GM19239 (cell line): ENCODE data around the gene INSC.

Experiments used
- DNase-seq: peaks from one replicate; pipeline ENCODE4 v3.0.0; 2011; ENCODE audit warnings: low spot score; ENCODE audit not compliant: insufficient read length
- FAIRE-seq: peaks from 2 replicates; lab custom pipeline; 2011; peaks lifted over from hg19 to GRCh38; lab: Jason Lieb, UNC

Gene INSC

DNA sequence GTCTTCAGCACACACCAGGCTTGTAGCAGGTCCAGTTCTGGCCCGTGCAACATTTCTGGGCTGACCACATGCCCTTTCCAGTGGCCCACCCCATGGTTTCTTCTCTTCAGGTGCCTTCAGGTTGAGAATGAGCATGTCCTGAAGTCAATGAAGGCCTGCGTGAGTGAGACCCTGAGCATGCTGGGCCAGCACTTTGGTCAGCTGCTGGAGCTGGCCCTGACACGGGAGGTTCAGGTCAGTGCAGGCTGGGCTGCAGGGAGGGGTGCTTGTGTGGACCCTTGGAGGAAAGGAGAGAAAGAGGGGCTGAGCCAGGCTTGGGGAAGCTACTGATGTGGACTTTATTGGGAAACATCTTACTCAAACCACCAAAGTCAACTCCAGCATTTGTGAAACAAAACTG, 63.5 kb downstream of the INSC start:
- no peak for FAIRE-seq

DNA sequence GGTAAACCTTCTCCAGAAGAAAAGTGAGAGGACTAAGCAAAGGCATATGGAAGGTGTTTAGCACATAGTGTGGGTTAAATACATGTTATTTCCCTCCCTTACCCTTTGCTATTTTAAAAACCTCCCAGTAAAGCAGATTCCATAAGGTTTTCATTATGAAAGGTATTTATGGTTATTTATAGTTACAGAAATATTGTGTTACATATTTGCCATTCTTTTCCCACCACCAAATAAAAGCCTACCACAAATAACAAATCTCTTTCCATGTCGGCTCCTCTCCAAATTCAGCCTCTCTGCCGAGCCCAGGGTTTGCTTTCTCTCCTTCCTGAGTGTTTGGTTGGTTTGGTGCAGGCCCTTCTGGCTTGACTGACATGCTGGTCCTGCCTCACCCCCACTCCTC, 64.4 kb downstream of the INSC start:
- no peak for DNase-seq
- no peak for FAIRE-seq

More for the DNA sequence above, 63.5 kb downstream of the INSC start:
- no peak for DNase-seq

DNA sequence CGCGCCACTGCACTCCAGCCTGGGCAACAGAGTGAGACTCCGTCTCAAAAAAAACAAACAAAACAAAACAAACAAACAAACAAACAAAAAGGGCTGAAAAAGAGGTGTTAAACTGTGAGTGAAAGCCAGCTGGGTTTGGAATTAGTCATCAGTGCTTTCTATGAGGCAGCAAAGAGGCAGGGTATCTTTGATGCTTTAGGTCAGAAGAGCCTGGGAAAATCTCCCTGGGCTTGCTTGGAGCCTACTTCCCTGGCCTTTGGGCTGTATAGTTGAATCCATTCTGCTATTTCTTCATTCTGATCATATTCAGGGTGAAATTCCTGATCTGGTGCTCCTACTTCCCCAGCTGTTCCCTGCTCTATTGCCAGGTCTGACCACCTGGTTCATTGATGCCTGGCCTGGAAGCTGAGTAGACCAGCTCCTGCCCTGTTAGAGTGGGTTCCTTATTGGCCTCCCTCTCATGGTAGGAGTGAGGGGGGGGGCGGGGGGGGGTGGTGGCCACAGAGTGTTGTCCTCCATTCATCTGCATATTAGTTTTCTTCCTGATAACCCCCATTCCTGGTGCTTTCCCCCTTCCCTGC, 65.6 kb downstream of the INSC start:
- FAIRE-seq (no peak), DNase-seq (no peak)

DNA sequence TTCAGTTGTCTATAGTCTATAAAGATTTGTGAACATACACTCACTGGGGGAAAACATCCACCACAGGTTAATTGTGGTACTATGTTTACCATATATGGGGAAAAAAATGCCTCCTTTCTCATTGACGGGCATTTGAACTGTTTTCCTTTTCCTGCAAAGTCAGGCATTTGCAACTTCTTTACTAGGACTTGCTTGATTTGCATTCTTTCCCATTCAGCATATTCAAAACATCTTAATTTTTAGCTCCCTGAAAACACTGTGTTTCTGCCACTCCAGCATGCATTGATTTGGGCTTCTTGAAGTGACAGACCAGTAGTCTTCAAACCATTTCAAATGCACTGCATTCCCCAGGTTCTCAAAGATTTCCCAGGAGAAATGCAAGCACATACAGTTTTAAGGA, 67.6 kb downstream of the INSC start:
- FAIRE-seq = no peak
- DNase-seq = no peak

DNA sequence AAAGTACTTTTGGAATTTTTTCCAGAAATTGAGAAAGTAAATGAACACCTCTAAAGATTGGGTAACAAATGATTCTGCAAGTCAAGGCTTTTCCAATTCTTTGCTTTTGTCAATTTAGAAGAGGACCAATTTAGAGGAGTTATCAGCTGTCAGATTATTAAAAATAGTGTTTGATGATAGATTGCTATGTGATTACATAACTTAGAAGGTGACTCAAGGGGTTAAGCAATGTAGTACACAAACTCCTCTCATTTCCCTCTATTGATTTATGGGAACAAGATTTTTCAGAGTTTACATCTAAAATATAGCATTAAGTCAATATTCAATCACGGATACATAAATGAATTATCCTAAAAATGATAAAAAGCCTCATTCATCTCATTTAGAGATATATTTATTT, 70.3 kb downstream of the INSC start:
- DNase-seq (no peak), FAIRE-seq (no peak)

DNA sequence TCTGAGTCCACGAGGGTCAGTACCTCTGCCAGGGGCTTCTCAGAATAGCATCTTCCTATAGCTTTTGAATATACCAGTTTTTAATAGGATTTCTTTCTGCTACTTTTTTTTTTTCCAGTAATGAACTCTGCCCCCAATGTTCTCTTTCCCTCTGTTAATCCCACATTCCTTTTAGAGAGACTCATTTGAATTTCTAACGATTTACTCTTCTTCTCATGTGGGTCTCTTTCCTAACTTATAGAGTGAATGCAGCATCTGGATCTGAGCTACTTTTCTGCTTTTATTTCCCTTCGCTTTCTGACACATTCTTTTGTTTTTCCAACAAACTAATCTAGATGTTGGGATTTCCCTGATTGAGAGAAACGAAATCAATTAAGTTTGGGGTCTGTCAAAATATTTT, 71.4 kb downstream of the INSC start:
- FAIRE-seq (no peak), DNase-seq (no peak)

DNA sequence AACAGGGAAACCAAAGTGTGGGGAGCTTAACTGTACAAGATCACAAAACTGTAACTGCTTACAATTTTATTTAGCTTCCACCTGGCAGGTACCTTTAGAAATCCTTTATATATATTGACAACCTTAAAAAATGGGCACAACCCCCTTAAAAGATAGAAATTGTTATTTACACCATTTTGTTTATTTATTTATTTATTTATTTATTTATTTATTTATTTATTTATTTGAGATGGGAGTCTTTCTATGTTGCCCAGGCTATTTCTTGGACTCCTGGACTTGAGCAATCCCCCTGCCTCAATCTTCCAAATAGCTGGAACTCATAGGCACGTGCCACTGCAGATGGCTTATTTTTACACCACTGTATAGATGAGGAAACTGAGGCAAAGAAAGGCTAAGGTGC, 74.5 kb downstream of the INSC start:
- no peak for FAIRE-seq
- DNase-seq = no peak

DNA sequence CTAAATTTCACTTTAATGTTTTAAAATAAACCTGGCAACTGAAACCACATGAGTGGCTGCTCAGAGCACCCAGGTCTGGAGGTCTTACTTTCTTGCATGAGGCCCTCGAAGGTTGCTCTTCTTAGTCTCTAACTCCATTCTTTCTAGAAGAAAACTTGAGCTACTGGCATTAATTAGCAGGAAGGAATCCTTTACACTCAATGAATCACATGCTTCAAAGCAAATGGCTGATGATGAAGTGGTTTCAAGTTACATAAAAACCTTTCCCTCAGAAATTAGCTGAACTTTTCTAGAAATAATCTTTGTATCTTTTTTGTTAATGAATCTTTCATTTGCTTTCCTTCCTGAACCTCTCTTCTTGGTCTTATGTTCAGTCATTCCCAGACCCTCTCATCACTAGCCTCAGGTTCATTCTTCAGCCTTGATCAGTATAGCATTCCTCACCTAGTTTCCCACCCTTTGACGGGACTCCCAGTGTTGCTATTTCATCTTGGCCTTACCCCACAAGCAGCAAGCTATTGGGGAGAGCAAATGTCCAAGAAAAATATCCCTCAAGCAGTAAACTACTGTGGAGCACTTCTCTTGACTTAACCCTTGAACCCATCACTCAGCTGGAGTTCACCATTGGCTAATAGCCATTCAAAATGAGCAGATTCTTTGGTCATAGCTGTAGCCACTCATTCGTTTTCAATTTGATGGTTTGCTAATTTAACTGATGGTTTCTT, 75.1 kb downstream of the INSC start:
- FAIRE-seq (no peak), DNase-seq (no peak)

DNA sequence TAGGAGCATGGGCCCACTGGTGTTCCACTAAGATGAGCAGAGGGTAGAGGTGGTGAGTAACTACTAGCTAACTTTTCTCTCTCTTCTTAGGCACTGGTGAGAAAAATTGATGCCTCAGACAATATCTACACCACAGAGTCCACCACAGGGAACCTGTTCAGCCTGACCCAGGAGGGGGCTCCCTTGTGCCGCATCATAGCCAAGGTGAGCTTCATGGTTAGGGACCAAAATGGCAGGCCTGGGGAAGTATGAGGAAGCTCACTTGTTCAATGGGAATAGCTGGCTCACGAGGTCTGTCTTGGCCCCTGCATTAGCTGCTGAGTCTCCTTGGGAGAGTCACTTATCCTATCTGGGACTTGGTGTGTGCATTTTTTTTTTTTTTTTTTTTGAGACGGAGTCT, 75.9 kb downstream of the INSC start:
- DNase-seq = no peak
- no peak for FAIRE-seq

DNA sequence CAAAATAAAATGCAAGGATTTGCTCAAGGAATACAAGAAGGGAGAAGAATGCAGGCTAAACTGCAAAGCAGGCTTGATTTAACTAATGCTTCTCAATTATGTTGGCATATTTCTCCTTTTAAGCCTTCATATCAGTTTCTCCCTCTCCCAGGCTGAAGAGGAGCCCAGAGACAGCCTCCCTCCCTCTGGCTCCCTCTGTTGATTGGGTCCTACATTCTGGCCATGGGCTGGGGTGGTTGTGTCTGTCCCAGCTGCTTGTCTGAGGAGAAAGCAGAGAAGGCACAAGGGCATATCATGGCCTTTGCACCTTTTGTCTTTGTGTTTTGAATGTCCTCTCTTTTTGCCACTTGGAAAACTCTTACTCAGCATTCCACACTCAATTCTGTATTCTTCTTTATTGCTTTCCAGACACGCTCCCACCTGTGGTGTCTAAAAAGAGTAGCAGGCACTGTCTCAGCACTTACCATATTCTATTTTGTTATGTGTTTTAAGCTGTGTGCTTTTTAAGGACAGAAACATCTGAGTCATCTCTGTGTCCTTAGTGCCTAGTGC, 77.4 kb downstream of the INSC start:
- no peak for FAIRE-seq

DNA sequence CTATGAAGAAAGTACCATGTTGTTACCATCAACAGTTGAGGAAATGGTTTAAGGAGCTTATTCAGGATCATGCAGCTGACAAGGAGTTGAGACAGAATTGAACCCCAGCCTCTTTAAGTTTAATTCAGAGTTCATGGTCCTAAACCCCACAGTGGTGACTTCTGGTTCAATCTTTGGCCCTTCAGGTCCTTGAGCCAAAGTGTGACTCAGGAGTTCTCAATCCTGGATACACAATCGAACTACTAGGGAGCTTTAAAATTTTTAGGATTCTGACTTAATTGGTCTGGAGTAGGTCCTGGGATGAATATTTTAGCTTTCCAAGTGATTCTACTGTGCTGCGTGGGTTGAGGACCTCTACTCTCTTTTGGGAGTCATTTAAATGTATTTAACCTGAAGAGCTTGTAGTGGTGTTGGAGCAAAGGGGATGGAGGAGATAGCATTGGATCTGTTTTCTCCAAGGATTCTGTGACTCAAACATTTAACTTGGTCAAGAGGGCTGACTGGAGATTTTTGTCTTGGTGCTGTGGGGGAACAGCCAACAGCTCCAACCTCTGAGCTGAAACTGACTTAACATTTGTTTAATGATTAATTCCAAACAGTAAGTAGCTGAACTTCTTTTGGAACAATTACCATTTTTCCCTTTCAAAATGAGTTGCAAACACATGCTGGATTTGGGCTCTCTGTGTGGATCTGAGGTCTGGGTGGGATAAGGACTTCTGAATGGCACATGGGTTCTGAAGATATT, 80.1 kb downstream of the INSC start:
- FAIRE-seq = peak; percentile 64
- no peak for DNase-seq

More for the DNA sequence above, 77.4 kb downstream of the INSC start:
- no peak for DNase-seq

DNA sequence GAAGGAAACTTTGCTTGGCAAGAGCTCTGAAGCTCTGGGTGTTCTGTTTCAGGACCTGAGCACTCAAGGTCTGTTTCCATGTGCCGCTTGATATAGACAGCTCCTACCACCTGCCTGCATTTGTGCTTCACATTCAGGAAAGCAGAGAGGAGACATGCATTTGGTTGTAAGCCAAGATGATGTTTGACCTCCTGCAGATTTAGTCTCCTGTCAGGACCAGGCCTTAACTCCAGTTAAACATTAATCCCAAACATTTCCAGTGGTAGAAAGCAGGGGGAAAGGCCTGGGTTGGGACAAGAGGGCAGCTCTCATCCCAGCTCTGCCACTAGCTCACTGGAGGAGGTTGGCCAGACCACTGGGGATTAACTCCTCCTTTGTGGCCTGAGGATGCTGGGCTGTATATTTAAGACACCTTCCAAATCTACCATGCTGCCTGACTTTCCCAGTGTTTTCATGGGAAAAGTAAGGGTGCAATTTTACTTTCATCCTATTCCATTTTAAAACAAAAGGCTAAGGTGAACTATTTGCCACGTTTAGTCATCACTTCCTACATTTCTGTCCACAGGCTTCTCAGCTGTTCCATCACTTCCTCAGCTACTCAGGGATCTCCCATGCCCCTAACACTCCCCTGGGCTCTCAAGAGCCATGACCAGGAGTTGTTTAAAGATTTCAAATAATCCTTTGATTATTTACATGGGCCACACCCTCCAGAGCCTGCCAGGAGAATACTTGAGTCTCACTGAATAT, 80.9 kb downstream of the INSC start:
- peak; percentile 78 for FAIRE-seq

DNA sequence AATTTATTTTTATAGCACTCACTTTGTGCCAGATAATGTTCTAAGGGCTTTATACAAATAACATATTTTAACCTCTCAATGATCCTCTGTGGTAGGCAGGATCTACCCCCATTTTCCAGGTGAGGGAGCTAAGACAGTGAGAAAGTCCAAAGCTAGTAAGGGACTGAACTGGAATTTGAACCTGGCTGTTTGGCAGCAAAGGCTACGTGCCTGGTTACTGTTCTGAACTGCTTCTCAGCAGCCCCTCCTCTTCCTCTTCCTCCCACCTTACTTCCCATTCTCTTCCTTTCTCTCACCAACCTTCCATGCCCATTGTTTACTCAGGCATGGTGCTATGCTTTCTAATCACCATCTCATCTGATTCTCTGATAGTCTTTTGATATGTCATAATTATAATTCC, 82.0 kb downstream of the INSC start:
- DNase-seq = no peak
- no peak for FAIRE-seq

More for the DNA sequence above, 80.9 kb downstream of the INSC start:
- no peak for DNase-seq

DNA sequence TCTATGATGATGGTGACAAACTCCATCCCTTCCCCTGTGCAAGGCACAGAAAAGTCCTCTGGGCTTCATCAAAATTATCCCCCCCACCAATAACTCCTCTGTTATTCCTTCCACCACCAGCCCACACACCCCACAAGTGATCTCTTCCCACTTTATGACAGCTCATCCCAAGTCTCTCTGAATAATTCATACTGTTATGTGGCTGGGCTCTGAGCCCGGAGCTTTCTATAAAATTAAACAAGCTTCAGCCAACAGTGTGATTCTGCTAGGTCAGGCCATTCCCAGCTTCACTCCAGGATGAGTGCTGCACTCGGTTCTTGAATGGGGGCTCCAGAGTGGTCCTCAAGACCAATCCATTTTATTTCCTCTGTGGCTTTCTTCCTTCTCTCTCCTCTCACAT, 83.0 kb downstream of the INSC start:
- DNase-seq (no peak), FAIRE-seq (no peak)

DNA sequence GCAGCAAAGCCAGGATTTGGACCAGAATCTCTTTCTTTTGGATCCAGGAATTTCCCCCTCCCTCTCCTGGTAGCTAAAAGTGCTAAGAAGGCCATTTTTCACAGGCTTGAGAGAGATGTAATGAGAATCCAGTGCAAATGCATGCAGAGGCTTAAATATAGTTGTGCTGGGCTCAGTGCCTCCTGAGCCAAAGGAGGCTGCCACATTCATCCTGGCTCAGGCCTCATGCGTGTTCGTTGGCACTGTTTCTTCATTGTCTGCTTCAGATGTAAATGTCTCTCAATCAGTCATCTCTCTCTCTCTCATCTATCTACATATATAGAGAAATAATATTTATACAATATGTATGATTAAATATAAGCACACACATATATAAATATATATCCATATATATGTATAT, 83.6 kb downstream of the INSC start:
- no peak for FAIRE-seq
- DNase-seq = no peak

DNA sequence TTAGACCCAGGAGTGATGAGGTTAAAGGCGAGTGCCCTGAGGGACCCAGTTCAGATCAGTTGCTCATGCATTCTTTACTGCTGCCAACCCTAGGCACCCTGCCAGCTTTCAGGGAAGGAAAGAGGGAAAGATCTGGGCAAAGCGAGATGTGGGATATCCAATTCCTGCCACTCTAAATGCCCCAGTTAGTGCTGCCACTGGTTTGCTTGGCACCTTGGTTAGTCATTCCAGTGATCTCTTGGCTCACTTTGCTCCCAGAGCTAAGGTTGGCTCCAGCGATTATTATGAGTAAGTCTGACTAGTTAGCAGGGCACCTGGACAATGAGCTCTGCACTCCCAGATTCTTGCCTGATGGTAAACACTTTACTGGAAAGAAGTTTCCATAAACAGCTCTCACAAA, 85.0 kb downstream of the INSC start:
- DNase-seq = no peak
- FAIRE-seq = no peak

DNA sequence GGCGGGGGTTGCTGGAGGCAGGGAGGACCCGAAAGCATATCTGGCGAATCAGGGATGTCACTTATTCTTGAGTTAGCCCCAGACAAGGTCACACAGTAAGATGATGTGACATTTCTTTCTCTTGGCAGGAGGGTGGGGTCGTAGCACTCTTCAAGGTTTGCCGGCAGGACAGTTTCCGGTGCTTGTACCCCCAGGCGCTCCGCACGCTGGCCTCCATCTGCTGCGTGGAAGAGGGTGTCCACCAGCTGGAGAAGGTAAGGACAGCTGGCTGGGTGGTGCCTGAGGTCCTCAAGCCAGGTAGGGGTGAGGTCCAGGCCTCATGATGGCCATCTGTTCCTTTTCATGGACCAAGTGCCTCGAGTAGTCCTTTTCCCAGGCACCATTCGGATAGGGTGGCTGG, 86.0 kb downstream of the INSC start:
- DNase-seq = no peak
- no peak for FAIRE-seq

DNA sequence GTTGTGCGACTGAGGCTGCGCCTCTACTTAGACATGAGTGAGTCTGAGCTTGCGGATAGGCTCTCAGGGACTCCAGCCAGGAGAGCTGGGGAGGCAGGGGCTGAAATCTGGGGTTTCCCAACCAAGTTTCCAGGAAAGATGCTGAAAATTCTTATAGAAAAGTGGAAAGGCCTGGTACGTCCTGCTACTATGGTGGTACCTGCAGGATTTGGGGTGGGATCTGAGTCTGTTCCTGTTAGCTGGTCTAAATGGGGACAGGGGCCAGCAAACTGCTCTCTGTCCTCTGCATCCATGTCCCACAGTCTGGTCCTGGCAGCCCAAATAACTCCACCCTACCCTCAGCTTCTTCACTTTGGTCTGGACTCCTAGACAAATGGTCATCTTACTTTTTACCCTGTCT, 86.9 kb downstream of the INSC start:
- FAIRE-seq (no peak), DNase-seq (no peak)

DNA sequence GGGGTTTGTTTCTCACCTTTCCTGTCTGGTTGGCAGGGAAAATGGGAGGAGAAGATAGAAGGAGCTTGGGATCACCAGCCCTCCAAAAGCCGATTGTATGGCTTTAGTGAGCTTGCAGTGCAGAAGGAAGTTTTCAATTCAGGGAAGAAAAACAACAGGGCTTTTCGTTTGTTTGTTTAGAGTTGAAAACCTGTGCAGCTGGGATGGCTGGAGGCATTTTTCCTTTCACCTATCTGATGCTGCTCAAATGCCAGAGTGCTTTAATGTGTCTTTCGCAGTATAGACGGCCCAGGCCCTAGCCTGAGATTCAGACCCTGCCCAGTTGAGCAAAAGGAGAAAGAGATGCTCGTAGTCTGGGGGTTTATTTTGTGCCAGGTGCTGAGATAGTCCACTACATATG, 87.9 kb downstream of the INSC start:
- FAIRE-seq = no peak
- DNase-seq = no peak

DNA sequence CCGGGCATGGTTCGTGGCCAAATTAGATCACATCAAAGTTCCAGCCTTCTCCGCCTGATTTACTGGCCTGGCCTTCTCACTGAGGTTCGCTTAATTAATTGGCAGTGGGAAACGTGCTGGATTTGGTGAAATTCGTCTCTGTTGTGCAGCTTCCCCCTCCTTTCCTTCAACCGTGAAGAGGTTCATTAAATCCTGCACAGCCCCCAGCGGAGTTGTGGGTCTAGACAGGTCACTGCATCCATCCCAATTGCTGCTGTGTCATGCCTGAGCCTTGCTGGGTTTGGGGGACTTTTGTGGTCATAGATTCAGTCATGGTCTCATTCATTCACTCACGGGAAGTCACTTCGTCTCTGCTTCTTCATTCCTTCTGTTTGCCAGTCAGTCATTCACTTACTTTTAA, 90.0 kb downstream of the INSC start:
- FAIRE-seq (no peak), DNase-seq (no peak)

DNA sequence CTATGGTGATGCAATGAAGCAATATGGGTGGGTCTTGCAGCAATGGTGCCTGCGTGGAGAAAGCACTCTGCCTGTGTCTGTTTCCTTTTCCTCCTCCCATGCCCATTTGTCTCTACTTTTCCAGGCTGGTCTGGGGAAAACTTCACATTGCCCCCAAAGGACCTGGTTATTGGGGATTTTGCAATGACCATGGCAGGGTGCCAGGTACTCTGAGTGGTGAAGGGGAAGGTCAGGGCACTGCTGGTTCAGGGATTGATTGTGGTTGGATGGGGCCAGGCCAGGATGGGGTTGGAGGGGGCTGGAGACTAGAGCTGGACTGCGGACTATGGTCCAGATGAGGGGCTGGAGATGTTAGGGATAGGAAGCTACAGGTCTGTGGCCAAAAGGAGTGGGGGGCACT, 92.1 kb downstream of the INSC start:
- no peak for DNase-seq
- FAIRE-seq = no peak
